Fibroblast of lung (primary cell): ENCODE data around the gene SMKR1. TPM values are rescaled to one million over a fixed set of nuclear protein-coding genes. Genes with fewer than 3 reads are reported as not detected.

ENCODE experiments used
- DNase-seq, 2 donors: peaks; one replicate each; pipeline versions ENCODE4 v3.0.0 to v3.0.0-alpha.2; 2010; ENCODE audit warnings: low read depth in 2 of 2
- H2AFZ ChIP-seq: 2 replicates; pipeline ENCODE4 v1.5.1; 2012; ENCODE audit warnings: low read length, control low read depth, inconsistent platforms
- H3K27ac ChIP-seq: 2 replicates; pipeline ENCODE4 v1.5.1; 2011; ENCODE audit warnings: low read length, control low read depth; ENCODE audit not compliant: insufficient read depth
- H3K27me3 ChIP-seq: 2 replicates; pipeline ENCODE4 v1.5.1; 2011; ENCODE audit warnings: mild to moderate bottlenecking, low read length; ENCODE audit not compliant: control insufficient read depth, insufficient read depth
- H3K36me3 ChIP-seq: 2 replicates; pipeline ENCODE4 v1.5.1; 2011; ENCODE audit warnings: low read length; ENCODE audit not compliant: control insufficient read depth, insufficient read depth
- H3K4me1 ChIP-seq: 2 replicates; pipeline ENCODE4 v1.5.1; 2011; ENCODE audit warnings: low read length; ENCODE audit not compliant: control insufficient read depth, insufficient read depth; ENCODE audit errors: extremely low read depth
- H3K4me2 ChIP-seq: 2 replicates; pipeline ENCODE4 v1.5.1; 2011; ENCODE audit warnings: low read length, control low read depth; ENCODE audit not compliant: insufficient read depth; ENCODE audit errors: extremely low read depth
- H3K4me3 ChIP-seq, 4 experiments: fragments of 200-600 bp in 1 of 4; sonication (generic) in 1 of 4; replicated peaks in 1 of 4; 2 replicates each; pipeline ENCODE4 v1.5.1; 2011 to 2016; ENCODE audit warnings: low read length in 4 of 4, low read depth in 3 of 4, mild to moderate bottlenecking in 3 of 4, control low read depth in 2 of 4, inconsistent platforms in 1 of 4, mixed read lengths in 1 of 4; ENCODE audit not compliant: insufficient read depth in 1 of 4; ENCODE audit errors: control extremely low read depth in 1 of 4
- H3K79me2 ChIP-seq: 2 replicates; pipeline ENCODE4 v1.5.1; 2012; ENCODE audit warnings: mild to moderate bottlenecking, low read length, inconsistent platforms; ENCODE audit not compliant: control insufficient read depth, insufficient read depth
- H3K9ac ChIP-seq: 2 replicates; pipeline ENCODE4 v1.5.1; 2011; ENCODE audit warnings: mild to moderate bottlenecking, low read length, control low read depth; ENCODE audit not compliant: insufficient read depth
- H3K9me3 ChIP-seq: 2 replicates; pipeline ENCODE4 v1.5.1; 2012; ENCODE audit warnings: low read depth, low read length; ENCODE audit not compliant: control insufficient read depth, insufficient read depth
- H4K20me1 ChIP-seq: 2 replicates; pipeline ENCODE4 v1.5.1; 2011; ENCODE audit warnings: low read length; ENCODE audit not compliant: control insufficient read depth, insufficient read depth; ENCODE audit errors: extremely low read depth
- EZH2 ChIP-seq: IDR thresholded peaks from 2 replicates; pipeline ENCODE4 v1.5.1; 2012; ENCODE audit warnings: low read length, control low read depth, mild to moderate bottlenecking; ENCODE audit errors: missing control alignments
- polyA plus RNA-seq, 2 donors: library from polyadenylated mRNA; depleted of rRNA in 1 of 2; stranded (reverse) in 1 of 2; unstranded in 1 of 2; fragments of >200 nt; gene quantifications; 2 replicates each; pipeline ENCODE4 v1.2.1, GENCODE V29; 2011 to 2012; ENCODE audit warnings: missing spikeins in 1 of 2
- total RNA-seq: library from RNA; depleted of rRNA; stranded (reverse); fragments of >200 nt; gene quantifications from 2 replicates; pipeline ENCODE4 v1.2.1, GENCODE V29; 2014
- TF ChIP-seq, protein P1 (sequence below), 2 donors: IDR thresholded peaks in 1 of 2; conservative IDR thresholded peaks in 1 of 2; 1 replicate in 1 of 2; 2 replicates in 1 of 2; pipeline ENCODE4 v1.5.1; 2011 to 2012; ENCODE audit warnings: low read length in 2 of 2, control low read depth in 1 of 2, inconsistent platforms in 1 of 2, low read depth in 1 of 2, mild to moderate bottlenecking in 1 of 2

Gene SMKR1
- total and polyA plus RNA-seq, 2 donors (not counting 1 experiment from before 2014, with no cell fraction given), result 0.49 to 3.5 TPM

DNA sequence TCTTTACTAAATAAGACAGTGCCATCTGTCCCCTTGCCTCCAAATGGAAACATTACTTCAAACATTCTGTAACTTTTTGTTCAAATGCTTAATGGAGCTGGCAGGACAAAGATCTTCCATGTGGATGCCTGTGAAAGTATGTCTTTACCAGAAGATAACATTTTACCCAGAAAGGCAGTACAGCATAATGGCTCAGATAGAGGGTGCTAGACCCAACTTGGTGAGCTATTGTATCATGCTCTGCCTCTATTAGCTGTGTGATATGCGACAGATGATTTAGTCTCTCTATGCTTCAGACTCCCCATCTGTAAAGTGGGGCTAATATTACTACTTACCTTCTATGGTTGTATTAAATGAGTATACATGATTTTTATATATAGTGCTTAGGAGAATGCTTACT is 8.8 kb upstream of the SMKR1 start:
- peak overlapping the region; percentile 57 for H3K27ac ChIP-seq
- peak in 1 of 2 donors; percentile 38 for DNase-seq
- H4K20me1 ChIP-seq, result no peaks in the 10 kb centered on the region
- H3K79me2 ChIP-seq, result no peaks in the 10 kb centered on the region
- H3K27me3 ChIP-seq, result no peaks in the 10 kb centered on the region
- peaks cover 7% of the 10 kb centered on the region for H3K4me1 ChIP-seq
- no peak overlapping the region for H3K4me3 ChIP-seq
- no peak overlapping the region for H3K4me2 ChIP-seq
- TF ChIP-seq, protein P1, sequence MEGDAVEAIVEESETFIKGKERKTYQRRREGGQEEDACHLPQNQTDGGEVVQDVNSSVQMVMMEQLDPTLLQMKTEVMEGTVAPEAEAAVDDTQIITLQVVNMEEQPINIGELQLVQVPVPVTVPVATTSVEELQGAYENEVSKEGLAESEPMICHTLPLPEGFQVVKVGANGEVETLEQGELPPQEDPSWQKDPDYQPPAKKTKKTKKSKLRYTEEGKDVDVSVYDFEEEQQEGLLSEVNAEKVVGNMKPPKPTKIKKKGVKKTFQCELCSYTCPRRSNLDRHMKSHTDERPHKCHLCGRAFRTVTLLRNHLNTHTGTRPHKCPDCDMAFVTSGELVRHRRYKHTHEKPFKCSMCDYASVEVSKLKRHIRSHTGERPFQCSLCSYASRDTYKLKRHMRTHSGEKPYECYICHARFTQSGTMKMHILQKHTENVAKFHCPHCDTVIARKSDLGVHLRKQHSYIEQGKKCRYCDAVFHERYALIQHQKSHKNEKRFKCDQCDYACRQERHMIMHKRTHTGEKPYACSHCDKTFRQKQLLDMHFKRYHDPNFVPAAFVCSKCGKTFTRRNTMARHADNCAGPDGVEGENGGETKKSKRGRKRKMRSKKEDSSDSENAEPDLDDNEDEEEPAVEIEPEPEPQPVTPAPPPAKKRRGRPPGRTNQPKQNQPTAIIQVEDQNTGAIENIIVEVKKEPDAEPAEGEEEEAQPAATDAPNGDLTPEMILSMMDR (conservative IDR thresholded peaks at IDR 0.05 in 1 of 2, IDR thresholded peaks at IDR 0.05 in 1 of 2; ENCODE audit: low read depth in 1 of 2, low read length in 2 of 2), result peak in 1 of 2 donors; percentile 41
- no peak for TF ChIP-seq EZH2
- H2AFZ ChIP-seq, result no peak overlapping the region
- H3K9ac ChIP-seq, result no peak overlapping the region
- no peaks in the 10 kb centered on the region for H3K36me3 ChIP-seq
- H3K9me3 ChIP-seq, result no peaks in the 10 kb centered on the region

DNA sequence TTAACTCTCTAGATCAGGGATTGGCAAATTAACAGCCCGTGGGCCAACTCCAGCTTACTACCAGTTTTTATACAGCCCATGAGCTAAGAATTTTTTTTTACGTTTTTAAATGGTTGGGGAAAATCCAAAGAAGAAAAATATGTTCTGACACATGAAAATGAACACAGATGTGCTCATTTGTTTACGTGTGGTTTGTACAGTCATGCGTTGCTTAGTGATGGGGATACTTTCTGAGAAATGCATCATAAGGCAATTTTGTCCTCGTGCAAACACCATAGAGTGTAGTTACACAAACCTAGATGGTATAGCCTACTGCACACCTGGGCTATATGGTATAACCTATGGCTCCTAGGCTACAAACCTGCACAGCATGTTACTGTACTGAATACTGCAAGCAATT is 8.3 kb upstream of the SMKR1 start:
- Histone ChIP-seq H3K4me2 (no peak overlapping the region), H3K9me3 (no peaks in the 10 kb centered on the region), H3K79me2 (no peaks in the 10 kb centered on the region), H3K27me3 (no peaks in the 10 kb centered on the region), H2AFZ (no peak overlapping the region), H3K9ac (no peak overlapping the region), H3K36me3 (no peaks in the 10 kb centered on the region), H3K4me1 (peaks cover 7% of the 10 kb centered on the region), H3K4me3 (no peak overlapping the region), H3K27ac (peak overlapping the region; percentile 57), H4K20me1 (no peaks in the 10 kb centered on the region)
- TF ChIP-seq EZH2, result no peak
- TF ChIP-seq, protein P1 (conservative IDR thresholded peaks at IDR 0.05 in 1 of 2, IDR thresholded peaks at IDR 0.05 in 1 of 2; ENCODE audit: low read depth in 1 of 2, low read length in 2 of 2), result no peak
- peak; percentile 87 to 96 for DNase-seq

- Histone ChIP-seq H3K79me2 (no peaks in the 10 kb centered on the region), H3K4me1 (peaks cover 7% of the 10 kb centered on the region), H3K27ac (no peak overlapping the region), H2AFZ (no peak overlapping the region), H3K36me3 (no peaks in the 10 kb centered on the region), H3K9ac (no peak overlapping the region), H3K9me3 (no peaks in the 10 kb centered on the region), H3K4me2 (no peak overlapping the region), H3K27me3 (no peaks in the 10 kb centered on the region), H3K4me3 (no peak overlapping the region), H4K20me1 (no peaks in the 10 kb centered on the region)
- no peak for DNase-seq
- no peak for TF ChIP-seq EZH2
- TF ChIP-seq, protein P1 (conservative IDR thresholded peaks at IDR 0.05 in 1 of 2, IDR thresholded peaks at IDR 0.05 in 1 of 2; ENCODE audit: low read depth in 1 of 2, low read length in 2 of 2), result no peak
These were observed 6.3 kb upstream of the SMKR1 start for GRCh38 chr7:129495987-129496386.
